ENCODE data around the gene CCDC174. TPM values are rescaled to one million over a fixed set of nuclear protein-coding genes. Genes with fewer than 3 reads are reported as not detected.

CCDC174 gene
- total RNA-seq, 4 donors from 2014 or later = 16.1 to 27.7 (median 20.0) TPM

- H3K4me3 ChIP-seq (ENCODE audit: low read depth, poor library complexity, severe bottlenecking) = no peak overlapping the region
- TF ChIP-seq POLR2A (IDR thresholded peaks at IDR 0.05) = no peak
- intact Hi-C loops (cut with DNase I; ENCODE audit: low total_unique reads) = no loop called here
- WGBS, 2 donors = 32 to 35% methylated on average over 4 of the region's 4 CpGs
- DNase-seq (ENCODE audit: low spot score in 2 of 2) = no peak
Measured at GRCh38 chr3:14623569-14624051, 28.0 kb upstream of the CCDC174 start.

GRCh38 chr3:14624498-14624897, 27.1 kb upstream of the CCDC174 start:
- intact Hi-C loops (cut with DNase I; ENCODE audit: low total_unique reads) = no loop called here
- no peak for DNase-seq (ENCODE audit: low spot score in 2 of 2)
- H3K4me3 ChIP-seq (ENCODE audit: low read depth, poor library complexity, severe bottlenecking) = no peak overlapping the region
- TF ChIP-seq, protein P1, sequence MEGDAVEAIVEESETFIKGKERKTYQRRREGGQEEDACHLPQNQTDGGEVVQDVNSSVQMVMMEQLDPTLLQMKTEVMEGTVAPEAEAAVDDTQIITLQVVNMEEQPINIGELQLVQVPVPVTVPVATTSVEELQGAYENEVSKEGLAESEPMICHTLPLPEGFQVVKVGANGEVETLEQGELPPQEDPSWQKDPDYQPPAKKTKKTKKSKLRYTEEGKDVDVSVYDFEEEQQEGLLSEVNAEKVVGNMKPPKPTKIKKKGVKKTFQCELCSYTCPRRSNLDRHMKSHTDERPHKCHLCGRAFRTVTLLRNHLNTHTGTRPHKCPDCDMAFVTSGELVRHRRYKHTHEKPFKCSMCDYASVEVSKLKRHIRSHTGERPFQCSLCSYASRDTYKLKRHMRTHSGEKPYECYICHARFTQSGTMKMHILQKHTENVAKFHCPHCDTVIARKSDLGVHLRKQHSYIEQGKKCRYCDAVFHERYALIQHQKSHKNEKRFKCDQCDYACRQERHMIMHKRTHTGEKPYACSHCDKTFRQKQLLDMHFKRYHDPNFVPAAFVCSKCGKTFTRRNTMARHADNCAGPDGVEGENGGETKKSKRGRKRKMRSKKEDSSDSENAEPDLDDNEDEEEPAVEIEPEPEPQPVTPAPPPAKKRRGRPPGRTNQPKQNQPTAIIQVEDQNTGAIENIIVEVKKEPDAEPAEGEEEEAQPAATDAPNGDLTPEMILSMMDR (IDR thresholded peaks at IDR 0.05) = no peak
- no peak for TF ChIP-seq POLR2A (IDR thresholded peaks at IDR 0.05)

DNA sequence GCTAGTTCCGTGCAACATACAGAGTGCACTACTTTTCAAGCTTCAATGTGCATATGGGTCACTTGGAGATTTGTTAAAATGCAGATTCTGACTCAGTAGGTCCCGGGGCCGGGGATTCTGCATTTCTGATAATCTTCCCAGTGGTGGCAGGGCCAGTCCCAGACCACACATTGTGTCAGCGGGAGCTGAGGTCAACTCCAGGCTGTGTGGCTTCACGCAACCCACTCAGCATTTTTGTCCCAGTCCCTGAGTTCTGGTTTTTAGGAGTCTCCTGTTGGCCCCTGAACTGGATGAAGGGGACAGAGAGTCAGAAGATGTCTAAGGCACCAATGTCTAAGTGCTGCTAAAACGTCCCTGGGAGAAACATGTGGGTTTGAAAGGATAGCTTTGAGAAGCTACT, 26.1 kb upstream of the CCDC174 start:
- TF ChIP-seq, protein P1 (IDR thresholded peaks at IDR 0.05) = no peak
- no peak for TF ChIP-seq POLR2A (IDR thresholded peaks at IDR 0.05)
- WGBS, 2 donors = 83 to 84% methylated on average over 6 of the region's 6 CpGs
- intact Hi-C loops (cut with DNase I; ENCODE audit: low total_unique reads) = no loop called here
- DNase-seq (ENCODE audit: low spot score in 2 of 2) = no peak
- no peak overlapping the region for H3K4me3 ChIP-seq (ENCODE audit: low read depth, poor library complexity, severe bottlenecking)

DNA sequence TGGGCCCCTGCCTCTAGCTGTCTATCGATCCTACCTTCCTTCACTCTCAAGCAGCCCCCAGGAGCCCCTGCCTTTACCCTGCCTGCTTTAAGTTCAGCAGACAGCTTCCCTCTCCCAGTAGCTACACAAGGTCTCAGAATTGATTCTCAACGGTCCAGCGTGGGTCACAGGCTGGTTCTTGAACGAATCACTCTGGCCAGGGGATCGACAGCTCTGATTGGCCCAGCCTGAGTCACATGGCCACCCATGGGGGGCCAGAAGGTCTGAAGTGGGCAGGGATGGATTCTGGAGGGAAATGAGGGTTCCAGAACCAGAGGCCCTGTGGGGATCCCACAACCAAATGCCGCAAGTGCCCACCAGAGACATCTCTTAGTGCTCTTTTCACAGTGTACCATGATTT, 23.7 kb upstream of the CCDC174 start:
- 76 to 84% methylated on average over 6 of the region's 6 CpGs for WGBS, 2 donors
- intact Hi-C loops (cut with DNase I; ENCODE audit: low total_unique reads) = no loop called here
- H3K4me3 ChIP-seq (ENCODE audit: low read depth, poor library complexity, severe bottlenecking) = no peak overlapping the region

GRCh38 chr3:14628406-14628805, 23.2 kb upstream of the CCDC174 start:
- WGBS, 2 donors = 80 to 81% methylated on average over 4 of the region's 4 CpGs
- no peak for DNase-seq (ENCODE audit: low spot score in 2 of 2)

More for the DNA sequence above, 23.7 kb upstream of the CCDC174 start:
- TF ChIP-seq POLR2A (IDR thresholded peaks at IDR 0.05) = no peak
- TF ChIP-seq, protein P1 (IDR thresholded peaks at IDR 0.05) = no peak
- DNase-seq (ENCODE audit: low spot score in 2 of 2) = no peak

DNA sequence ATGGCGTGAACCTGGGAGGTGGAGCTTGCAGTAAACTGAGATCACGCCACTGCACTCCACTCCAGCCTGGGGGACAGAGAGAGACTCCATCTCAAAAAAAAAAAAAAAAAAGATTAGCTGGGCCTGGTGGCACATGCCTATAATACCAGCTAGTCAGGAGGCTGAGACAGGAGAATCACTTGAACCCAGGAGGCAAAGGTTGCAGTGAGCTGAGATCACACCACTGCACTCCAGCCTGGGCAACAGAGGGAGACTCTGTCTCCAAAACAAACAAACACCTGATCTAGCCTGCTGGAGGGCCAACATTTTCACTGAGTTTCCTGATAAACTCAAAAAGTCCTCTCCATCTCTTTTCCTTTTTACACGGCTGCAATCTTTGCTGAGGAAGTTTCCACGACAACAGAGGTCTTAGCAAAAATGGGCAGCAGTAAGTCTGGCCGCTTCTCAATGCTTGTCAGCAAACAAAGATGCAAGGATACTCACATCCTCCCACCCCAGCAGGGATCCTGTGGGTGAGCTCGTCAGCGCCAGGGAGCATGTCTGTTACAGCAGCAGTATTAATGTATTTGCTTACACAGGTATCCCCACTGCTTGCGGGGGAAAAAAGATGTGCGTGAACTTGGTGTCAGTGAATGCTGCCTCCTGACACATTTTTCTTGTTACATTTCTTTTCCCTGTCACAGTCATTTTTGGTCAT, 21.0 kb upstream of the CCDC174 start:
- intact Hi-C loops (cut with DNase I; ENCODE audit: low total_unique reads) = no loop called here
- TF ChIP-seq, protein P1 (IDR thresholded peaks at IDR 0.05) = no peak
- no peak for TF ChIP-seq POLR2A (IDR thresholded peaks at IDR 0.05)
- 76 to 83% methylated on average over 9 of the region's 9 CpGs for WGBS, 2 donors
- no peak for DNase-seq (ENCODE audit: low spot score in 2 of 2)
- H3K4me3 ChIP-seq (ENCODE audit: low read depth, poor library complexity, severe bottlenecking) = no peak overlapping the region

More at GRCh38 chr3:14628406-14628805, 23.2 kb upstream of the CCDC174 start:
- intact Hi-C loops (cut with DNase I; ENCODE audit: low total_unique reads) = no loop called here
- no peak overlapping the region for H3K4me3 ChIP-seq (ENCODE audit: low read depth, poor library complexity, severe bottlenecking)
- no peak for TF ChIP-seq POLR2A (IDR thresholded peaks at IDR 0.05)
- TF ChIP-seq, protein P1 (IDR thresholded peaks at IDR 0.05) = no peak
